ENCODE measurements around the gene SLC25A23. TPM values are rescaled to one million over a fixed set of nuclear protein-coding genes. Genes with fewer than 3 reads are reported as not detected.

The SLC25A23 gene
- total RNA-seq, 1 experiment from 2014 or later: 82.5 TPM

DNA sequence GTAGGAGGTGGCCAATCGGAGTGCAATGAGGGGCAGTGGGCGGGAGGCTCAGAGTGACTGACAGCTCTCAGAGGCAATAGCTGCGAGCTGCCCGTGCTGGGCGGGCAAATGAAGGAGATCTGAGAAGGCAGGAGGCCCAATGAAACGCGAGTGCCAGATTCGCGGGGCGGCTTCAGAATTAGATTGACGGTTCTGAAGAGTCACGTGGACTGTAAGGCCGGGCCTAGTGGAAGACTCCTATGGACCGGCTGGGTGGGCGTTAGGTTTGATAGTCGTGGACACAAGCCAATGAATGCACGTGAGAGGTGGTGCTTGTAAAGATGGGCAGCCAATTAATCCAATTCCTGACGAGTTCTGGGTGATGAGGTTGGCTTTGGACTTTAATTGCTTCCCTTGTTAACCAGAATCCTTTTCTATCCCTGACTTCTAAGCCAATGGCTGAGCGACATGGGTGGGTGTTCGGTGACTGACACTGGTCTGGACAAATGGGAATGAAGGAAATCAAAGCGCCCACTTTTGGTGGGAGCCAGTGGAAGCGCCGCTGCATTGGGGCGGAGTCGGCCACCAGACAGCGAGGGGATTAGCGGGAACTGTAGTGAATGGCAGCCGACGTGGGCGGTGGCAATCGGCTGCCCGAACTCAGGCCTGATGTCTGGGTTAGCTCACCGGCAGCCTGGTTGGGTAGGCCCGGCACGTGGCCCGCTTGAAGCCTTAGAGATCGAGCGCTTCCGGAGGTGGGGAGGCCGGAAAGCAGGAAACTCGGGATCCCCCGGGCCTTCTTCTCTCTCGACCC lies 34.5 kb downstream of the SLC25A23 start:
- peak; percentile 98 for DNase-seq (ENCODE audit: low spot score)

DNA sequence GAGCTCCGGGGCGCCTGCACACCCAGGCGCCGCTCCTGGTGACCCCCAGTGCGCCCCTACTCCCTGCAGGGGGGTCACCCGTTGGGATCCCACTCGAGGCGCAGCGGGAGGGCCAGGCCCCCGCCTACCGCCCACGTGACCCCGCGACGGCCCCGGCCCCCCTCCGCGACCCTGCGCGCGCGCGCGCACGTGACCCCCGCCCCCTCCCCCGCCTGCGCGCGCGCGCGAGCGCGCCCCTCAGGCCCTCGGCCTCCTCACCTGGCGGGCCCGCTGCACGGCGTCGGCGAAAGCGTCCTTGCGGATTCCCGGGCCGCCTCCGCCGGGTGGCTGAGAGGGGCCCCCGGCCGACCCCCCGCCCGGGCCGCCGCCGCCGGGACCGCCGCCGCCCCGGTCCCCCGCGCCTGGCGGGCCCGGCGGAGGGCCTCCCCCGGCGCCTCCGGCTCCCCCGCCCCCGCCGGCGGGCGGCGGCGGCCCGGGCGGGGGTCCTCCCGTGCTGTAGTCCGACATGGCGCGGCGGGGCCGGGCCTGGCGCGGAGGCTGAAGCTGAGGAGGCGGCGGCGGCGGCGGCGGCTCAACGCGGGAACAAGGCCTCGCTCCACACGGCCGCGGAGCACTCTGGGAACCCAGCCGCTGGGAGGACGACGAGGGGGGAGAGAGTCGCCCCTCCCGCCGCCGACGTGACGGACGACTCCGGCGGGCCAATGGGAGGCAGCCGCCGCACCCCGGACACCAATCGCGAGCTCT lies 35.2 kb downstream of the SLC25A23 start, which contains the start of gene KHSRP:
TSS of gene KHSRP (minus strand) at position 617 of the 744 bp plus-strand sequence. CDS start at position 507, 110 bp downstream.
- no peak for DNase-seq (ENCODE audit: low spot score)

DNA sequence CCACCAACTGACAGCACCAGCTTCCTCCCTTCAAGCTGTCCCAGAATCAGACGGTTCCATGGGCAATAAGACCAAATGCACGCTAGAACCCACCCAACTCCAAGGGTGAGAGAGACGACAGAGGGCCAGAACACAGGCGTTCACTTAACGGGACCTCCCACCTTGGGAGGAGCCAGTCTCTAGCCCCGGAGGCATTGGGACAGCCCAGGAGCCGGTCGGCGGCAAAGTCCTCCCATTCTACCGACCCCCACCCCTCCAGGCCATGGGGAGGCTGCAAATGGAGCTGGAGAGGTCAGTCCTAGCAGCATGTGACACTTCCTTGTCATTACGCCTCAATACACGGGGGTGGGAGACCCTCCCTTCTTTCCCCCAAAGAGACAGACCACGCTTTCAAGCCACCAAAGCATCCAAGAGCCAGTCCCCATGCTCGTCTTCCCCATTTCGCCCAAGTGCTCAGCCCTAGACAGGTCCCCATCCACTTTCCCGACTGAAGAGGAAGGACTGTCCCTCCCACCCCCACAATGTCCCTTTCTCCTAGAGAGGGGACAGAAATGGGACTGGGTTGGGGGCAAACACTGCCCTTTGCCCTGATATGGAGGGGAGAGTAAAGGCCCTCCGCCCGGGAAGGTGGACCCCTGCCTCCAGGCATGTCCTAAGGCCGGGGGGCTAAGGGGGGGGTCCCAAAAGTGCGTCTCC lies 35.9 kb downstream of the SLC25A23 start:
- peak; percentile 33 for DNase-seq (ENCODE audit: low spot score)

DNA sequence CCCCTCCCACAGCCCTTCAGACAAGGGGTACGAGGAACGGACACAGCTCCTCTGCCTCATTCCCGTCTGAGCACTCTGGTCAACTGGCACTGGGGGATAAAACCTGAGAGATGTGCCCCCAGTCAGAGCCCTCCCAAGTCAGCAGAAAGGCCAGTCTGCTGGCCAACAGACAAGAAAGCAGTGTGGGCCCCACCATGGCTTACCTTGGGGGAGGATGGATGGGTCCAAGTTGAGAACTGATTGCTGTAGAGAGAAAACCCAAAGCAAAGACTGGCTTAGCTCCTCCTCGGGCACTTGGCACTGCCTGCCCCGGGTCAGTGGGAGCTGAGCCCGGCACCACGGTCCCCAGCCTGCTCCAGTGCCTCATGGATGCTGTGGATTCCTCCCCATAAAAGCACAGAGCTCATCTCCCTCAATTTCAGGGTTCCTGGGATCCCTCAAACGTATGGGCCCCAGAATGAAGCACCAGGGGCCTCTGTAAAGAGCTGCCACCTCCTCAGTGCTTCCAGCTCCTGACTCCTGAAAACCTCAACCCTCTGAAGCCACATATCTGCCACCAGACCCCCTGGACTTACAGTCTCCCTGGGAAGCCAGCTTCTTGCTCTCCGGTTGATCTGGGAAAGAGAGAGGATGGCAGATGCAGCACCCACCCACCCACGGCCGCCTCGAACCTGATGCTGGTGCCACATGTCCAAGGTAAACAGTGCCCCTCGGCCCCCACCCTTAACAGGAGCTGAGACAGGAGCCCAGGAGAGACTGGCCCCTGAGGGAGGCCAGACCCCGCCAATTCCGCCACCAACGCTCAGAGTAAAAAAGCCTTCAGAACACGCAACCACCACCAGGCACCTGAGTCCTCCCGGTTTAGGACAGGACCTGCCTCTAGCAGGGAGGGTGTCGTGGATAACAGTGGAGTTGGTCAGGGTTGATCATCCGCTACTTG lies 38.2 kb downstream of the SLC25A23 start:
- no peak for DNase-seq (ENCODE audit: low spot score)

DNA sequence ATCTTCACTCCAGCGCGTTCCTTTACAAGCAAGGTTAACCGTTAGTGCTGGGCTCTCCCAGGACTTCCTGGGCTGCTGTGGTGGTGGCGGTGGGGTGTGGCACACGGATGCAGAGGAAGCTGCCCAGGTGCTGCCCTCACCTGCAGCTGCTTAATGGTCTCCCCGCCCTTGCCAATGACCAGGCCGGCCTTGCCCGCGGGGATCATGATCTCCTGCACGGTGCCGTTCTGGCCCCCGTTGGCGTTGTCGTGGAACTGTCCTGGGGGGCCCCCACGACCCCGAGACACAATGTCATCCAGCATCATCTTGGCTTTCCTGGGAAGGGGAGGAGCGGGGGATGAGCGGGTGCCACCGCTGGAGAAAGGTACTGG lies 41.0 kb downstream of the SLC25A23 start:
- DNase-seq (ENCODE audit: low spot score): no peak

DNA sequence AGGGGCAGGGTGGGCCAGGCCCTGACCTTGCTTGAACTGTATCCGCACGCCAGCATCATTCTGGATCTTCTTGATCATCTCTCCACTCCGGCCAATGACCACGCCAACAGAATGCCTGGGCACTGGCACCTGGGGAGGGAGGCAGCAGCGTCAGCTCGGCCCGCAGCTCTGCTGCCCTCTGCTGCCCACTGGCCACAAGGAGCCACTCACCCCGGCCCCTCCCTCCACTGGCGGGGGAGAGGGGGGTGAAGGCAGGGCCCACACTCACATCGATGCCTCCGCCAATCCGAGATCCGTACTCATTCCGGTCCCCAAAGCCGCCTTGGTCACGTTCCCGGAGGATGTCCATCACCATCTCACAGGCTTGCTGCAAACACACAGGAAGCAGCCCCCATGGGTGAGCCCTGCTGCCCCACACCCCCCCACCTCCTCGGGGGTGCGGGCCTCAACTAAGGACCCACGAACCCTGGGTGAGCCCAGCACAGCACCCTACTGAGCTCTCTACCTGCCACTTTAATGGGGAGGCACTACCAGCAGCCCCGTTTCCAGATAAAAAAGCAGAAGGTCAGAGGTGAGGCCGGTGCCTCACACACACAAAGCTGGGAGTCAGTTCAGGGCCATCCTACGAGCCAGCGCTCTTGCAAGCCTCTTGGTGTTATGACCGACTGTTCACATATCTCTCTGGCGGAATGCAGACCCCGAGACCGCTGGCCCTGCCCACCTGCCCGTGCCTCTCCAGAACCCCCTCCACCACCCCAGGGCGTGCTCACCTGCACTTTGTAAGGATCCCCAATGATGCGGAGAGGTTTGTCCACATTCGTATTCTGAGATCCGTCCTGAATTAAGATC lies 41.7 kb downstream of the SLC25A23 start:
- DNase-seq (ENCODE audit: low spot score): peak; percentile 9

DNA sequence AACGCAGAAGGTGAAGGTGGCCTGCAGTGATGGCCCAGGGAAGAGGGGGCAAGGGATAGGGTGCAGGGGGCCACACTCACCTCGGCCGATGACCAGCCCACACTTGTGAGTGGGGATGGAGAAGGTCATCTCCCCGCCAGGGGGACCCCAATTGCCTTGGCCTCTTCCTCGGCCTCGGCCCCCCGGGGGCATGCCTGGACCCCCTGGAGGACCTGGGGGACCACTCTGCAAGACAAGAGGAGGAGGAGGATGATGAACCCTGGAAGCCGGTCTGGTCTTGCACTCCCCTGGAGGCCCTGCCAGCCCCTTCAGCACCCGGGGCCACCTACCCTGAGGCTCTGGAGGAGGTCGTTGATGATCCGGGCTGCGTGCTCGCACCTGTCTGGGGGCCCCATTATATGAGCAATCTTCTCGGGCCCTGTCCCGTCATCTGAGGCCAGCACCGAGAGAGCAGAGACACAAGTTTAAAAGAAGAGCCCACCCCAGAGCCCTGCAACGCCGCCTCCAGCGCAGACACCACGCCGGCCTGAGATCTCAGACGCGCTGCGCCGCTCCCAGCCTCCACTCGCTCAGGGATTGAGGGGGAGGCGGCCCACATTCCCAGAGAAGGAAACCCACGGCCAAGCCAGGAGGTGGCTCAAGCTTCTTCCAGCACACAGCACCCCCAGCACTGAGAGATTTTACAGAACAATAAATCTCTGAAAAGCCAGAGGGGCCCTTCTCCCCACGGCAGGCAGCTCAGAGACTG lies 42.8 kb downstream of the SLC25A23 start:
- DNase-seq (ENCODE audit: low spot score): no peak

DNA sequence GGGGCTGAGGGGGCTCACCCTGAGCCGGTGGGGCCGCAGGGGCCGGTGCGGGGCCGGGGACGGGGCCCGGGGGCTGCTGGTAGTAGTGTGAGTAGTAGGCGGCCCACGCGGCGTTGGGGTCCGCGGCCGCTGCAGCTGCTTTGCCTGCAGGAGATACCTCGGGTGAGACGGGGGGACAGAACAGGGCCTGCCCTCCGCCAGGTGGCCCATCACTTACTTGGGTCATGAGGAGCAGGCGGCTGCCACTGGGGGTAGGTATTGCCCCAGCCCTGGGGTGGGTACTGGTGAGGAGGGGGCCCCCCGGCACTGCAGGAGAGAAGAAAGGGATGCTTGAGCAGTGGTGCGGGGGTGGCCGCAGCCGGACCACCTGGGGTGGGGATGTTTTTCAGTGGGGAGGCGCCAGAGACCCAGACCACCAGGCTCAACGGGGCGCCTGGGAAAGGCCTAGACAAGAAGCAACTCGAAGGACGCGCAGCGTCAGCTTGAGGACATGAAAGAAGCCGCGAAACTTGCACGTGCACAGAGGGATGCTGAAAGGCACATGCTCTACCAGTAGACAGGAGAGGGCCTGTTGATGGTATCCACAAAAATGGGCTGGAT lies 43.9 kb downstream of the SLC25A23 start:
- no peak for DNase-seq (ENCODE audit: low spot score)

DNA sequence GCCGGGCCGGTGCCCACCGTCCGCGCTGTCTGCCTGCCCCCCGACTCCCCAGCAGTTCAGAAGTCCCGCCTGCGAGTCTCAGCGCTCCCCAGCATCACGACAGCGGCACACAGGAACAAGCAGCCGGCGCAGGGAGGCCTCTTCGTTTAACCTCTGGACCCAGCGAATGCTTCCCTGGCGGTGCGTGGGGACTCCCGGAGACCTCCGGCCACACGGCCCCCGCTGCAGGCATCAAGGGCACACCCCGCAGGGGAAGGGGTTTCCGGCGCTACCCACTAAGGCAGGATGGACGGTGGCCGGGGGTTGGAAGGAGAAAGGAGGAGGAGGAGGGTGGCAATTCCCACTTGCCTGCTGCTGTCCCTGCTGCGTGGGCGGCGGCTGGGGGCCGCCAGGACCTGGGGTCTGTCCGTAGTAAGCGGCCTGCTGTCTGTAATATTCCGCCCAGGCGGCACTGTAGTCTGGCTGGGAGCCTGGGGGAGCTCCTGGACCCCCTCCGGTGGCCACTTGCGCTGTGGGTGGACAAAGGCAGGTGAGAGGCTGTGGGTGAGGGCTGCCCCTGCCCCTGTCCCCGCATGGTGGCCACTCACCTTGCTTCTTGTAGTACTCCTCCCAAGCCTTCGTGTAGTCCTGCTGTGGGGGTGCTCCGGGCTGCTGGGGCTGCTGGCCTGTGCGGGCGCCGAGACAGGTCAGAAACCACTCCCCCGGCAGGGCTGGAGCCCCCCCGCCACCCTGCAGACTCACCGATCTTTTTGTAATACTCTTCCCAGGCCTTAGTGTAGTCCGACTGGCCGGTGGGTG lies 44.6 kb downstream of the SLC25A23 start:
- no peak for DNase-seq (ENCODE audit: low spot score)

DNA sequence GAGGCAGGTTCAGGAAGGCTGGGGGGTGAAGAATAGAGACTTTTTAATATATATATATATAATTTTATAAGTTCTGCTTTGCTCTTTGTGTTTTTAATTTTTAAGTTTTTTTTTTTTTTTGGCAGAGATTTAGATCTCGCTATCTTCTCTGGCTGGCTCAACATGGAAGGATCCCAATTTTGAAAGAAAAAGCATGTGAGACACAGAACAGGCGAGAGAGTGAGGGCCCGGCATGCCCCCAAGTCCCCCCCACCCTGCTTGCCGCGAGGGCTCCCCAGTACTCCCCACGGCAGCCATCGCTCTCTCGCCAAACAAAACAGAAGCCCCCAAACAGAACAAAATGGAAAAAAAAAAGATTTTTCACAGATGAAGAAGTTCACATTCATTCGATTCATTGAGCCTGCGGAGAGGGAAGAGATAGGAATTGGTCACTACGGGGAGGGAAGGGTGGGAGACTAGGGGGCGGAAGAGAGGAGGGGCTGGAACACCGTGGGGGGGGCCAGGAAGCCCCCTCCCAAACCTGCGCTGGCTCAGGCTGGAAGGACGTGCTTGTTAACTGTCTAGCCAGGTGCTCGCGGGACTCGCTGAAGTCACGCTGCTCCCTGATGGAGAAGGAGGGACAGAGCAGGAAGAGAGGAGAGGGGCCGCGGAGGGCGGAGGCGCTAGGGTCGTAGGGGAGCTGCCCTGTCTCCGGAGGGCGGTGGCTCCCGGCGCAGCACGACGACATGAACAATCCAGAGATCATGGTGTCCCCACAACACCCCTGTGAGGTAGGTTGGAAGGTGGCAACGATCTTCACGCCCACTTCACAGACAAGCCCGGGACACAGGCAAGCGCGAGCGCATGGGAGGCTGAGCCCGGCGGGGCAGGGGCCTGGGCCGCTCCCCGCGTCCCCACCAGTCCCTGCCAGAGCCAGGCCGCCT lies 45.6 kb downstream of the SLC25A23 start:
- DNase-seq (ENCODE audit: low spot score): no peak

DNA sequence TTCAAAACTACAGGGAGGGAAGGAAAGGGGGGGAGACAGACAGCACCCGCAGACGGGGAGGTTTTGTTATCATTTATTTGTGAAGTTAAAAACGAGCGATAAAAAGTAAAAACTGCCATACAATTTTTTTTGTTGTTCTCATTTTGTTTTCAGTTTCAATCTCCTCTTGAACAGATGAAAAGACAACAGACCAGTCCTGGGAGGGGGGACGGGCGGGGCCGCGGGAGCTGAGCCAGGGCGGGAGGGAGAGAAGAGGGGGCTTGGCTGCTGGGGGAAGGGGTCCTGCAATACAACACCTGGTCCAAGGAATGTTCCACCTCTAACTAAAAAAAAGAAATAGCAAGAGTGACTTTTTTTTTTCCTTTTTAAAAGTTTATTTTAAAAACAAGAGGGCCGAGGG lies 46.3 kb downstream of the SLC25A23 start:
- DNase-seq (ENCODE audit: low spot score): no peak

DNA sequence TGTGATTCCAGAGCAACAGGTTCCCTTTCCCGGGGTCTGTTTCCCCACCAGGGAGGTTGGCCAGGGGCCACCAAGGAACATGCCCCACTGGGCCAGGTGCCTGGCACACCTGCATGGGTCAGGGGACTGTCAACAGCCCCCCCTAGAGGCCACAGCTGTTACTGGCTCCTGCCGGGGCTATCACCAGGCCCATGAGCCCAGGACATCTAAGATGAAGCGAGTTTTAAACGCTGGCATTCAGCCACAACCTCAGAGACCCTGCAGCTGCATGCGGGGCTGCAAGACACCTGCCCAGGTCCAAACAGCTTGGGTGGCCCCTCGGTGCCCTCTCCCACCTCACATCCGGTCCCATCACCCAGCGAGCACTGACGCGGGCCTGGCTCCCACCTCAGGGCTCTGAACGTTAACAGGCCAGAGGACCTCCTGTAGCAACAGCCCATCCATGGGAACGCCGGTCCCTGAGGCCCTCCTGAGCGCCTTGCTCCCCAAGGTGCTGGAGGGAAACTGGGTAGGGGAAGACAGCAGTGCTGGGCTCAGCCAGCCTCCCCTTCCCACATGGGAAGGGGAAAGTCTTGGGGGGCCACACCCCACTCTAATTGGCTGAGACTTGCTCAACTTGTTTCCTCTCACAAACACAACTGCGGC lies 47.0 kb downstream of the SLC25A23 start:
- DNase-seq (ENCODE audit: low spot score): peak; percentile 36

DNA sequence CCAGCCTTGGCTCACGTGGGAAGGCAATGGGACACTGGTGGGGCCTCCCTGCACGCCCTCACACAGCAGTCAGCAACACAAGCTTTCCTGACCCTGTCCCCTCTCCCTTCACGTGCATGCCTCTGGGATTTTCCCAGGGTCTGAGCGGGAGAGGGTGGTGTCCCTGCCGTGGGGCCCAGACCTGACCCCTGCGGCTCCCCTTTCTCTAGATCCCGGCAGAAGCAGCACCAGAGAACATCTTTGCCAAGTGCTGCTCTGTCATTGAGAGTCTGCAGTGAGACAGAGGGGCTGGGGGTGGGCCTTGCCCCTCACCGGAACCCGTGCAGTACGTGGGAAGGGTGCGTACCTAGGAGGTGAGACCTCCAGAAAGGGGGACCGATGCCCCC lies 47.5 kb downstream of the SLC25A23 start:
- no peak for DNase-seq (ENCODE audit: low spot score)

DNA sequence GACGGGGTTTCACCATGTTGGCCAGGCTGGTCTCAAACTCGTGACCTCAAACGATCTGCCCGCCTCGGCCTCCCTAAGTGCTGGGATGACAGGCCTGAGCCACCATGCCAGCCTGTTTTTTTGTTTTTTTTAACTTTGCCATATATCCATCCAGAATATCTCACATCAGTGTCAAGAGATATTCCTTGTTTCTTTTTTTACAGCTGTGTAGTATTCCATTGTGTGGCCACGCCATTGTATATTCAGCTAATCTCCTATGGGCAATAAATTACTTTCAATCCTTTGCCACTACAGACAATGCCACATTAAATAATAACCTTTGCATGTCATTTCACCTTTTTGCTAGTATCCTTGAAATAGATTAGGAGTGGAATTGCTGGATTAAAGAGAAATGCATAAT lies 50.2 kb downstream of the SLC25A23 start:
- no peak for DNase-seq (ENCODE audit: low spot score)

DNA sequence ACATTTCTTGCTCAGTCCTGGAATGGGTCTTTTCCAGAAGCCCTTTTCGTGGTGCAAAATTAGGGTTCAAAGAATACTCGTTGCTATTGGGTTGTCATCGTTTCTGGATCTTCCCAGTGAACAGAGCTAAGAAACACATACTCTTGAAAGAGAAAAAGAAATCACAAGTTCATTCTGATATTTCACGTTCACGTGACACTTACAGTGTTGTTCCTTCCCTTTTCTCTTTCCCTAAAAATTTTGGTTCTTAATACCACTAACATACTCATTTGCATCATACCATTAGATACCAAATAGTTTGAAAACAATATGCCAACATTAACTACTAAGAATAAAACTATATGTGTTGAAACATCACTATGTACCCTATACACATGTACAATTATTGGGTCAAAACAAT lies 53.2 kb downstream of the SLC25A23 start:
- DNase-seq (ENCODE audit: low spot score): no peak

DNA sequence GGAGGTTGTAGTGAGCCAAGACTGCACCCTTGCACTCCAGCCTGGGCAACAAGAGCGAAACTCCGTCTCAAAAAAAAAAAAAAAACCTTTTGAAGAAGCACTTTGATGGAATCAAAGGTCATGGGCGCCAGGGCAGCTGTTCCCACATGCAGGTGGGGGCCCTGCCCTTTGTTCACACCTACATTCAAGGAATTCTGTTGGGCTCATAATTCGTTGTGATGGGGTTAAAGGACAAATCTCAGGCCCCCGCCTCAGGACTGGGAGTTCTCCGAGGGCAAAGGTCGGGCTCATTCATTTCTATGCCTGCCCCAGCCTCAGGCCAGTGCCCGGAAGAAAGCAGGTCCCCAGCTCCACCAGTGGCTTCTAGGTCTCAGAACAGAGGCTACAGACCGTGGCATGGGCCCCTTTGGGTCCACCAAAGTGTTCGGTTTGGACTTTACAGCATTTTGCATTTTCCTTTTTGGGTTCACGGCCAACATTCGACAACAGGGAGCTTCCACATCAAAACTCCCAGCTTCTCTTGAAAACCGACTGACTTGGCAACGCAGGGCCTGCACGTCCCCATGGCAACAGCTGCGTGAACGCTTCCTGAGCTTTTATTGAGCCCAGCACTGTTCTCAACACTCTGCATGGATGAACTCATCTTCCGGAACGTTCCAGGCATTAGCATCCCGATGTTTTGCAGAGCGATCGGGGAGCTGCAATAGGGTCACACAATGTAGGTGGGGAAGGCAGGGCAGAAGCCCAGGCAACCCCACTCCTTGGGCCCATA lies 56.6 kb downstream of the SLC25A23 start:
- DNase-seq (ENCODE audit: low spot score): no peak

Data from HT-29 (cell line).